ENCODE measurements around the gene PLPPR5. TPM values are rescaled to one million over a fixed set of nuclear protein-coding genes. Genes with fewer than 3 reads are reported as not detected.
"Not testable (repeated sequence)": the region's sequence is repeated elsewhere in the genome, so short reads cannot be mapped to it uniquely, and the experiment has no call there.

PLPPR5 gene
- total and polyA plus RNA-seq, 10 of the 15 experiments (the other 5 are each of a cell fraction or from before 2014, with no cell fraction given) = under 0.01 to 0.11 (median 0.02) TPM; not detected in 7

- FAIRE-seq = no peak
- no peaks in the 10 kb centered on the region for H3K4me1 ChIP-seq (ENCODE audit: control insufficient read depth, insufficient read depth, low read length)
- BruUV-seq (replicated peaks) = no TSS peak
- DNase-seq (ENCODE audit: low read depth, low spot score) = no peak
- ChIA-PET SMC1A (ENCODE audit: uncharacterized antibody, unreplicated experiment) (interaction anchor here (1.0 kb wide), 2 partner anchors 10 to 18 kb away, joined by 3 to 4 read pairs; no protein-coding TSS in a partner anchor), POLR2A (no interaction called here), CTCF (no interaction called here), RAD21 (ENCODE audit: unreplicated experiment) (no interaction called here)
- TF ChIP-seq SMC3 (IDR thresholded peaks at IDR 0.05; ENCODE audit: borderline replicate concordance, low read length) = no peak
- TF ChIP-seq YBX1 (IDR thresholded peaks at IDR 0.05) = no peak
- no peak for TF ChIP-seq SIN3A (IDR thresholded peaks at IDR 0.05; ENCODE audit: low read depth, low read length)
- TF ChIP-seq POLR2A (IDR thresholded peaks at IDR 0.05; ENCODE audit: low read depth, low read length) = no peak
- TF ChIP-seq ZNF622 (IDR thresholded peaks at IDR 0.05) = no peak
- no peak for TF ChIP-seq TBL1XR1 (IDR thresholded peaks at IDR 0.05; ENCODE audit: low read depth, low read length)
- TF ChIP-seq BACH1 (IDR thresholded peaks at IDR 0.05; ENCODE audit: borderline replicate concordance) = no peak
- TF ChIP-seq RCOR1 (conservative IDR thresholded peaks at IDR 0.05; ENCODE audit: low read depth, low read length) = no peak
- no peak for TF ChIP-seq EED (IDR thresholded peaks at IDR 0.05; ENCODE audit: low read depth)
- no peak for TF ChIP-seq BRCA1 (IDR thresholded peaks at IDR 0.05; ENCODE audit: low read depth, low read length)
- TF ChIP-seq SPI1 (IDR thresholded peaks at IDR 0.05; ENCODE audit: borderline replicate concordance, insufficient read depth, low read depth, low read length) = no peak
- TF ChIP-seq, protein P1, sequence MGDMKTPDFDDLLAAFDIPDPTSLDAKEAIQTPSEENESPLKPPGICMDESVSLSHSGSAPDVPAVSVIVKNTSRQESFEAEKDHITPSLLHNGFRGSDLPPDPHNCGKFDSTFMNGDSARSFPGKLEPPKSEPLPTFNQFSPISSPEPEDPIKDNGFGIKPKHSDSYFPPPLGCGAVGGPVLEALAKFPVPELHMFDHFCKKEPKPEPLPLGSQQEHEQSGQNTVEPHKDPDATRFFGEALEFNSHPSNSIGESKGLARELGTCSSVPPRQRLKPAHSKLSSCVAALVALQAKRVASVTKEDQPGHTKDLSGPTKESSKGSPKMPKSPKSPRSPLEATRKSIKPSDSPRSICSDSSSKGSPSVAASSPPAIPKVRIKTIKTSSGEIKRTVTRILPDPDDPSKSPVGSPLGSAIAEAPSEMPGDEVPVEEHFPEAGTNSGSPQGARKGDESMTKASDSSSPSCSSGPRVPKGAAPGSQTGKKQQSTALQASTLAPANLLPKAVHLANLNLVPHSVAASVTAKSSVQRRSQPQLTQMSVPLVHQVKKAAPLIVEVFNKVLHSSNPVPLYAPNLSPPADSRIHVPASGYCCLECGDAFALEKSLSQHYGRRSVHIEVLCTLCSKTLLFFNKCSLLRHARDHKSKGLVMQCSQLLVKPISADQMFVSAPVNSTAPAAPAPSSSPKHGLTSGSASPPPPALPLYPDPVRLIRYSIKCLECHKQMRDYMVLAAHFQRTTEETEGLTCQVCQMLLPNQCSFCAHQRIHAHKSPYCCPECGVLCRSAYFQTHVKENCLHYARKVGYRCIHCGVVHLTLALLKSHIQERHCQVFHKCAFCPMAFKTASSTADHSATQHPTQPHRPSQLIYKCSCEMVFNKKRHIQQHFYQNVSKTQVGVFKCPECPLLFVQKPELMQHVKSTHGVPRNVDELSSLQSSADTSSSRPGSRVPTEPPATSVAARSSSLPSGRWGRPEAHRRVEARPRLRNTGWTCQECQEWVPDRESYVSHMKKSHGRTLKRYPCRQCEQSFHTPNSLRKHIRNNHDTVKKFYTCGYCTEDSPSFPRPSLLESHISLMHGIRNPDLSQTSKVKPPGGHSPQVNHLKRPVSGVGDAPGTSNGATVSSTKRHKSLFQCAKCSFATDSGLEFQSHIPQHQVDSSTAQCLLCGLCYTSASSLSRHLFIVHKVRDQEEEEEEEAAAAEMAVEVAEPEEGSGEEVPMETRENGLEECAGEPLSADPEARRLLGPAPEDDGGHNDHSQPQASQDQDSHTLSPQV (IDR thresholded peaks at IDR 0.05) = no peak
- TF ChIP-seq YY1 (IDR thresholded peaks at IDR 0.05; ENCODE audit: low read depth, low read length) = no peak
- in situ Hi-C loops (cut with MboI) = no loop called here
- H3K4me3 ChIP-seq = no peak overlapping the region
- H3K4me2 ChIP-seq (ENCODE audit: control insufficient read depth, insufficient read depth) = no peak overlapping the region
- no peak overlapping the region for H3K9ac ChIP-seq (ENCODE audit: control insufficient read depth, insufficient read depth, low read length)
- intact Hi-C loops (cut with micrococcal nuclease; ENCODE audit: unreplicated experiment) = no loop called here
- H3K79me2 ChIP-seq (ENCODE audit: control insufficient read depth, insufficient read depth, low read length) = no peaks in the 10 kb centered on the region
- no peaks in the 10 kb centered on the region for H3K9me3 ChIP-seq (replicated peaks; ENCODE audit: control insufficient read depth, insufficient read depth, low read length)
- no peak overlapping the region for H3K27ac ChIP-seq (ENCODE audit: control insufficient read depth, insufficient read depth)
- H3K36me3 ChIP-seq (ENCODE audit: control insufficient read depth in 2 of 2, insufficient read depth in 2 of 2, low read length in 1 of 2) = no peaks in the 10 kb centered on the region
- H4K20me1 ChIP-seq (ENCODE audit: control insufficient read depth, insufficient read depth) = no peaks in the 10 kb centered on the region
- no peak for ATAC-seq
- no peak overlapping the region for H2AFZ ChIP-seq (ENCODE audit: control insufficient read depth, low read depth, low read length)
- 41% methylated on average over 4 of the region's 4 CpGs for WGBS (ENCODE audit: insufficient coverage, insufficient replicate concordance, low lambda C conversion rate, missing lambda C conversion rate)
- H3K27me3 ChIP-seq (replicated peaks in 1 of 2; ENCODE audit: control insufficient read depth in 2 of 2, insufficient read depth in 2 of 2, low read length in 1 of 2) = no peaks in the 10 kb centered on the region
Measured at GRCh38 chr1:98881901-98882300, 122.8 kb downstream of the PLPPR5 start.

DNA sequence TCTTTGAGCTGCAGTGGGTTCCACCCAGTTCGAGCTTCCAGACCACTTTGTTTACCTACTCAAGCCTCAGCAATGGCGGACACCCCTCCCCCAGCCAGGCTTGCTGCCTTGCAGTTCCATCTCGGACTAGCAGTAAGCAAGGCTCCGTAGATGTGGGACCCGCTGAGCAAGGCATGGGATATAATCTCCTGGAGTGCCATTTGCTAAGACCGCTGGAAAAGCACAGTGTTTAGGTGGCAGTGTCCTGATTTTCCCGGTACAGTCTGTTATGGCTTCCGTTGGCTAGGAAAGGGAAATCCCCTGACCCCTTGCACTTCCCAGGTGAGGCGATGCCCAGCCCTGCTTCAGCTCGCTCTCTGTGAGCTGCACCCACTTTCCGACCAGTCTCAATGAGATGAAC lies 123.4 kb downstream of the PLPPR5 start:
- H3K9me3 ChIP-seq (replicated peaks; ENCODE audit: control insufficient read depth, insufficient read depth, low read length); H3K9ac ChIP-seq (ENCODE audit: control insufficient read depth, insufficient read depth, low read length); H3K4me3 ChIP-seq; intact Hi-C loops (cut with micrococcal nuclease; ENCODE audit: unreplicated experiment); FAIRE-seq; ATAC-seq; POLR2A ChIA-PET; H3K79me2 ChIP-seq (ENCODE audit: control insufficient read depth, insufficient read depth, low read length); CTCF ChIA-PET; BruUV-seq (replicated peaks); in situ Hi-C loops (cut with MboI); H2AFZ ChIP-seq (ENCODE audit: control insufficient read depth, low read depth, low read length); H4K20me1 ChIP-seq (ENCODE audit: control insufficient read depth, insufficient read depth); DNase-seq (ENCODE audit: low read depth, low spot score); H3K4me1 ChIP-seq (ENCODE audit: control insufficient read depth, insufficient read depth, low read length); H3K4me2 ChIP-seq (ENCODE audit: control insufficient read depth, insufficient read depth); H3K27me3 ChIP-seq (replicated peaks in 1 of 2; ENCODE audit: control insufficient read depth in 2 of 2, insufficient read depth in 2 of 2, low read length in 1 of 2); H3K36me3 ChIP-seq (ENCODE audit: control insufficient read depth in 2 of 2, insufficient read depth in 2 of 2, low read length in 1 of 2); H3K27ac ChIP-seq (ENCODE audit: control insufficient read depth, insufficient read depth): not testable (repeated sequence)
- SMC1A ChIA-PET (ENCODE audit: uncharacterized antibody, unreplicated experiment) = interaction anchor here (1.0 kb wide), 2 partner anchors 10 to 19 kb away, joined by 3 to 4 read pairs; no protein-coding TSS in a partner anchor
- RAD21 ChIA-PET (ENCODE audit: unreplicated experiment) = interaction anchor here (0.6 kb wide), 1 partner anchor 81 kb away, joined by 3 read pairs; no protein-coding TSS in a partner anchor
- WGBS (ENCODE audit: insufficient coverage, insufficient replicate concordance, low lambda C conversion rate, missing lambda C conversion rate) = 38% methylated on average over 11 of the region's 11 CpGs

Measured in GM12878 (cell line).